Gastrocnemius medialis (tissue), 4 donors: ENCODE measurements around the gene PLXNA2. TPM values are rescaled to one million over a fixed set of nuclear protein-coding genes. Genes with fewer than 3 reads are reported as not detected.

Experiments used
- ATAC-seq, 2 donors: fragments of 150-250 bp; one replicate each; pipeline ENCODE4 v1.9.1; 2016
- DNase-seq, 2 donors: peaks; one replicate each; pipeline ENCODE4 v3.0.0-alpha.2; 2019
- H3K27ac ChIP-seq, 4 donors: fragments of 200-600 bp; sonication (generic); 1 replicate in 1 of 4; 2 replicates in 3 of 4; pipeline ENCODE4 v1.5.1; 2016 to 2018; ENCODE audit warnings: mild to moderate bottlenecking in 2 of 4, moderate library complexity in 1 of 4
- H3K27me3 ChIP-seq, 3 donors: fragments of 200-600 bp; sonication (generic) in 2 of 3; 1 replicate in 1 of 3; 2 replicates in 2 of 3; pipeline versions ENCODE4 v1.5.1 to v1.6.0; 2016 to 2019; ENCODE audit warnings: mild to moderate bottlenecking in 1 of 3, moderate library complexity in 1 of 3
- H3K36me3 ChIP-seq, 2 donors: fragments of 200-600 bp; sonication (generic) in 1 of 2; one replicate each; pipeline ENCODE4 v1.5.1; 2017 to 2018
- H3K4me1 ChIP-seq, 2 donors: fragments of 200-600 bp; sonication (generic) in 1 of 2; one replicate each; pipeline ENCODE4 v1.5.1; 2016 to 2017; ENCODE audit warnings: mild to moderate bottlenecking in 2 of 2
- H3K4me3 ChIP-seq, 4 donors: fragments of 200-600 bp; sonication (generic) in 3 of 4; 1 replicate in 1 of 4; 2 replicates in 3 of 4; pipeline ENCODE4 v1.5.1; 2016 to 2019; ENCODE audit warnings: mild to moderate bottlenecking in 2 of 4
- H3K9me3 ChIP-seq, 3 donors: fragments of 200-600 bp; sonication (generic) in 2 of 3; 1 replicate in 1 of 3; 2 replicates in 2 of 3; pipeline ENCODE4 v1.5.1; 2016 to 2019
- POLR2A ChIP-seq, 2 donors: fragments of 450-650 bp; IDR thresholded peaks; one replicate each; pipeline ENCODE4 v1.6.1; 2017; ENCODE audit warnings: antibody characterized with exemption in 2 of 2, mild to moderate bottlenecking in 2 of 2, moderate library complexity in 2 of 2
- in situ Hi-C, 4 donors: fragments of 200-750 bp; cut with MboI; loops; one replicate each; pipeline versions ENCODE4 v1.15.0 to v1.8.0; 2017; ENCODE audit warnings: low sequenced_read_pairs in 4 of 4
- intact Hi-C: fragments of 100-400 bp; cut with DNase I; formaldehyde crosslinking; loops from one replicate; pipeline ENCODE4 v1.15.1; 2023; ENCODE audit warnings: low total_unique reads
- total RNA-seq, 4 donors: library from RNA; depleted of rRNA; stranded (reverse); fragments of >200 nt; gene quantifications; one replicate each; pipeline versions ENCODE4 v1.1.0 to v1.2.3, GENCODE V29; 2016
- TF ChIP-seq, protein P1 (sequence below), 5 experiments: fragments of 450-650 bp in 3 of 5; fragments of 200-600 bp in 2 of 5; sonication (generic) in 2 of 5; IDR thresholded peaks in 4 of 5; conservative IDR thresholded peaks in 1 of 5; 1 replicate in 4 of 5; 2 replicates in 1 of 5; pipeline ENCODE4 v1.5.1; 2016 to 2019; ENCODE audit warnings: antibody characterized with exemption in 5 of 5, mild to moderate bottlenecking in 3 of 5, moderate library complexity in 3 of 5

PLXNA2 gene
- total RNA-seq, 4 donors from 2014 or later: 12.4 to 20.0 (median 16.2) TPM

DNA sequence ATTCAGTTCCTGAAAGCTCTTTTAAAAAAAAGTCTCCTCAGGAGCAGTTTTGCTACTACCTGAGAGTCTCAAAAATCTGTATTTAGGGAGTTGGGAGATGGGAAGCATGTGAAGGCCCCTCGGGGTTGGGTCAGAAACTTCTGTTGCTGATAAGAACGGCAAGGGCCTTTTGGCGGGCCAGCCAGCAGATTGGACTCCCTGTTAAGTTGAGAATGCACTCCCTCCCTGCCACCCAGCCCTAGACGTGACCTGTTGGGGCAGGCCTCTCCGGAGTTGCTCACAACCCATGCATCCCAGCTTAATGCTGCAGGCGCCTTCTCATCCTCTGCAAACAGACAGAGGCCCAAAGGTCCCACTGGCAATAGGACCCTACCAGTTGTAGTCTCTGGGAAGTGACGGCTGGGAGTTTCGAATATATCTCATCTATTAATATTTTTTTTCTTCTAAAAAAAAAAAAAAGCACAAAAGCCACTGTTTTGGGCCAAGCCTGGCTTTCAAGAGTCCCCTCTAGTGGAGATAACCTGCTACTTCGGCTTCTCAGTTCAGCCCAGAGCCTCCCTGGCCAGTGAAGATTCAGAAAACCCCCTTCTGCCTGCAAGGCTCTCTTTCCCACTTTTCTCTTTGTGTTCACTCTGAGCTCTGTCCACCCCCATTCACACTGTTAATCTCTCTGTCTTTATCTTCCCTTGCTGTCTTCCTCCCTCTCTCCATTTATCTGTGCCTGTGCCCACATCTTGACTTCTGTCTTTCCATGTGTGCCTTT lies 5.3 kb downstream of the PLXNA2 start:
- no peaks in the 10 kb centered on the region for H3K27me3 ChIP-seq
- no peak for ATAC-seq
- peak overlapping the region in 2 of 4 donors; percentile 37 to 80 for H3K4me3 ChIP-seq
- no peaks in the 10 kb centered on the region for H3K36me3 ChIP-seq
- in situ Hi-C loops (no loop called here), intact Hi-C loops (loop anchor here (10.0 kb wide), 1 partner anchor 434 kb away; no protein-coding TSS in a partner anchor)
- H3K4me1 ChIP-seq: peaks cover 71 to 81% of the 10 kb centered on the region in 2 donors
- TF ChIP-seq, protein P1, sequence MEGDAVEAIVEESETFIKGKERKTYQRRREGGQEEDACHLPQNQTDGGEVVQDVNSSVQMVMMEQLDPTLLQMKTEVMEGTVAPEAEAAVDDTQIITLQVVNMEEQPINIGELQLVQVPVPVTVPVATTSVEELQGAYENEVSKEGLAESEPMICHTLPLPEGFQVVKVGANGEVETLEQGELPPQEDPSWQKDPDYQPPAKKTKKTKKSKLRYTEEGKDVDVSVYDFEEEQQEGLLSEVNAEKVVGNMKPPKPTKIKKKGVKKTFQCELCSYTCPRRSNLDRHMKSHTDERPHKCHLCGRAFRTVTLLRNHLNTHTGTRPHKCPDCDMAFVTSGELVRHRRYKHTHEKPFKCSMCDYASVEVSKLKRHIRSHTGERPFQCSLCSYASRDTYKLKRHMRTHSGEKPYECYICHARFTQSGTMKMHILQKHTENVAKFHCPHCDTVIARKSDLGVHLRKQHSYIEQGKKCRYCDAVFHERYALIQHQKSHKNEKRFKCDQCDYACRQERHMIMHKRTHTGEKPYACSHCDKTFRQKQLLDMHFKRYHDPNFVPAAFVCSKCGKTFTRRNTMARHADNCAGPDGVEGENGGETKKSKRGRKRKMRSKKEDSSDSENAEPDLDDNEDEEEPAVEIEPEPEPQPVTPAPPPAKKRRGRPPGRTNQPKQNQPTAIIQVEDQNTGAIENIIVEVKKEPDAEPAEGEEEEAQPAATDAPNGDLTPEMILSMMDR (IDR thresholded peaks at IDR 0.05 in 4 of 5, conservative IDR thresholded peaks at IDR 0.05 in 1 of 5): peak; percentile 36 to 80 (median 47)
- TF ChIP-seq POLR2A (IDR thresholded peaks at IDR 0.05): no peak
- peak overlapping the region; percentile 34 to 97 (median 72) for H3K27ac ChIP-seq
- no peak for DNase-seq
- H3K9me3 ChIP-seq: no peaks in the 10 kb centered on the region

DNA sequence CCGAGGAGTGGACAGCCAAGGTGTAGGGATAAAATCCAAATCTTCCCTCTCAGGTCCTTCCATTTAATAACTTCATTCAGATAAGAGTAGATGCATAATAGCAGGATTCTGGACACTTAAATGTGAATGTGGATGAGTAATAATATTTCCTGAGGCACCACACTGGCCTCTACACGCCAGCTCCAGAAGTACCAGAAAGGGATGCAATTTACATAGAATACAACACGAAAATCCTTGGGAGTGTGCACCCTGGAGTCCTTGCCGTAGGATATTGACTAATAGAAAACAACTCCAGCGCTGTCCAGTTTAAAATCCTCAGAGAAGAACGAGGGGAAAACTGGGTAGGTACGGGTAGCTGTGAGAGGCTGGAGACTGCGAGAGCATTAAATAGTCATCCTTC lies 6.9 kb downstream of the PLXNA2 start:
- Histone ChIP-seq H3K27me3 (no peaks in the 10 kb centered on the region), H3K36me3 (no peaks in the 10 kb centered on the region), H3K27ac (peak overlapping the region in 3 of 4 donors; percentile 75 to 90 (median 77)), H3K4me3 (no peak overlapping the region), H3K9me3 (no peaks in the 10 kb centered on the region), H3K4me1 (peaks cover 81 to 89% of the 10 kb centered on the region in 2 donors)
- intact Hi-C loops (loop anchor here (10.0 kb wide), 1 partner anchor 432 kb away; no protein-coding TSS in a partner anchor), in situ Hi-C loops (no loop called here)
- ATAC-seq: no peak
- no peak for DNase-seq
- no peak for TF ChIP-seq POLR2A (IDR thresholded peaks at IDR 0.05)
- TF ChIP-seq, protein P1 (IDR thresholded peaks at IDR 0.05 in 4 of 5, conservative IDR thresholded peaks at IDR 0.05 in 1 of 5): no peak

DNA sequence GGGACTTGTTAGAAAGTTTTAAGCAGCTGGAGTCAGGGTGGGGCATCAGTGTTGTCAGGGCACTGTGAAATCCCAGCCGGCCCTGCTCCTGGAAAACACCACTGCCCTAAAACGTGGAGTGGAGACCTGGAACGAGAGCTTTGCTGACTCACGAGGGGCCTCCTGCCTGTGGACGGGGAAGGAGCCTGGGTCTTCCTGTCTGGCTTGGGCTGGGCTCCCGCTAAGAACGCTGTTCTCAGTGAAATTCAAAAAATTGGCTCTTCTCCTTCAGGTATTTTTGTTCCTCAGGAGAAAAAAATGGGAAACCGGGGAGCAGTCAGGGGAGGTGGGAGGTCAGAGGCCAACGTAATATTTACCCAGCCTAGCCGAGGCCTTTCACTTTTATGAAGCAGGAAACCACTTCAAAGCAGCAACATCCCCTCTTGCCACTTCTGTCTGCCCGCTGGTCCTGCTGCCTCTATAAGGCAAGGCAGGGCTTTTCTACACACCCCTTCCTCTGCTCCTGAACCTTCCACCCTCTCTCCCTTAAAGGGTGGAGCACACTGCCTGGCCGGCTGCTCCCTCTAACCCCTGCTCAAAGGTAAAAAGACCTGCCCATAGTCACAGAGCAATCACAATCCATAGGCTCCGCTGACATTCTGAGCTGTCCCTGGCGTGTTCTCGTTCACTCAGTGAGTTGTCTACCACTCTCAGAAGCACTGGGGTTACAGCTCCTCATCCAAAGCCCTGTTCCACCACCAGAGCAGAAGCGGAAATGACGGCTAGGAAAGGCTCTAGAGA lies 8.0 kb downstream of the PLXNA2 start:
- H3K4me1 ChIP-seq: peaks cover 81 to 91% of the 10 kb centered on the region in 2 donors
- peak overlapping the region; percentile 58 to 90 (median 76) for H3K27ac ChIP-seq
- H3K4me3 ChIP-seq: peak overlapping the region in 2 of 4 donors; percentile 14 to 27
- no peaks in the 10 kb centered on the region for H3K9me3 ChIP-seq
- ATAC-seq (peak; percentile 59 to 68), DNase-seq (peak; percentile 37 to 70)
- intact Hi-C loops: loop anchor here (10.0 kb wide), 1 partner anchor 431 kb away; no protein-coding TSS in a partner anchor
- no peaks in the 10 kb centered on the region for H3K27me3 ChIP-seq
- in situ Hi-C loops: no loop called here
- TF ChIP-seq, protein P1 (IDR thresholded peaks at IDR 0.05 in 4 of 5, conservative IDR thresholded peaks at IDR 0.05 in 1 of 5): no peak
- no peak for TF ChIP-seq POLR2A (IDR thresholded peaks at IDR 0.05)
- no peaks in the 10 kb centered on the region for H3K36me3 ChIP-seq

DNA sequence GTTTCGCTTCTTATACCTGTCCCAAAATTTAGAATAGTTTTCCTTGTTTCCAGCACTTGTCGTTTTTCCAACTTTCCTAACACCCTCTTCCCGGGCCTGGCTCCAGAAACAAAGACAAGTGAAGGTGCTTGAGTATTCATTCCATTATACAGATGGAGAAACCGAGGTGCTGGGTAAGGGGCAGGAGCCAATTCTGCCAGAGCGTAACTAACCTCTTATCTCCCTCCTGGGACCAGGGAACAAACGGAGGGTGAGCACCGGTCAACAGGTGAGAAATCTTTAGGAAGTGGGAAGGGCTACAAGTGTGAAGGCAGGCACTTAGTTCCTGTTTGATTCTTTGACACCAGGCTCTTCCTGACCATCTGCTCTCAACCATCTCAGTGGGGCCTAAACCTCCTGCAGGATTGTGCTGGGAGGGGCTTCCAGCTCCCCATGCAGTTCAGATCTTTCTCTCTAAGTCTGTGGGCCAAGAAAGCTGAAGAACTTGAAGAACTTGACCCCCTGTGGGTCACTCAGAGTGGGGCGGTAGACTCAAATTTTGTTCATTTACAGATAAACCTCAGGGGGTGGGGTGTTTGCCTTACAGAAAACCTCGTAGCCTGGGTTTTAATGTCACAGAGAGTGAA lies 8.7 kb downstream of the PLXNA2 start:
- in situ Hi-C loops: no loop called here
- H3K4me1 ChIP-seq: peaks cover 75 to 91% of the 10 kb centered on the region in 2 donors
- H3K9me3 ChIP-seq: no peaks in the 10 kb centered on the region
- H3K27me3 ChIP-seq: no peaks in the 10 kb centered on the region
- no peak for DNase-seq
- peak overlapping the region; percentile 58 to 90 (median 76) for H3K27ac ChIP-seq
- no peak for TF ChIP-seq POLR2A (IDR thresholded peaks at IDR 0.05)
- TF ChIP-seq, protein P1 (IDR thresholded peaks at IDR 0.05 in 4 of 5, conservative IDR thresholded peaks at IDR 0.05 in 1 of 5): no peak
- no peaks in the 10 kb centered on the region for H3K36me3 ChIP-seq
- peak overlapping the region in 1 of 4 donors; percentile 27 for H3K4me3 ChIP-seq
- no peak for ATAC-seq
- intact Hi-C loops: loop anchor here (10.0 kb wide), 1 partner anchor 431 kb away; no protein-coding TSS in a partner anchor
